ENCODE results near the gene PPP2R3A. TPM values are rescaled to one million over a fixed set of nuclear protein-coding genes. Genes with fewer than 3 reads are reported as not detected.
A peak's percentile ranks its signal among the peaks of the same experiment; 100 is the strongest.

The PPP2R3A gene
- 9.0 TPM for total RNA-seq
- long read RNA-seq, full-length matches to known transcripts: 1 of 11 reads
- long read RNA-seq, partial matches to known transcripts: 3 of 11 reads
- long read RNA-seq, other reads (novel, unspliced or antisense): 7 of 11 reads

GRCh38 chr3:135965506-135966270, at the start of gene PPP2R3A:
TSS of gene PPP2R3A (plus strand) at chr3:135965728. CDS start at chr3:136001499, 35,771 bp downstream.
- H3K27me3 ChIP-seq (ENCODE audit: low read depth): no peaks in the 10 kb centered on the region
- peaks cover 4% of the 10 kb centered on the region for H3K9me3 ChIP-seq
- H3K4me3 ChIP-seq: peak within 1 kb of the TSS; percentile 82
- H3K4me1 ChIP-seq: peaks cover 14% of the 10 kb centered on the region
- ATAC-seq: peak; percentile 97 to 99
- no peak for TF ChIP-seq CTCF (IDR thresholded peaks at IDR 0.05)
- H3K27ac ChIP-seq: peak within 1 kb of the TSS; percentile 82
- H3K36me3 ChIP-seq: no peaks in the 10 kb centered on the region
- intact Hi-C loops (cut with DNase I): no loop called here
- DNase-seq: peak; percentile 87

- Histone ChIP-seq H3K27ac (no peak overlapping the region), H3K27me3 (ENCODE audit: low read depth) (no peaks in the 10 kb centered on the region), H3K9me3 (no peaks in the 10 kb centered on the region), H3K4me1 (no peaks in the 10 kb centered on the region), H3K36me3 (no peaks in the 10 kb centered on the region), H3K4me3 (no peak overlapping the region)
- ATAC-seq (no peak), DNase-seq (no peak)
- no peak for TF ChIP-seq CTCF (IDR thresholded peaks at IDR 0.05)
- intact Hi-C loops (cut with DNase I): loop anchor here (10.0 kb wide), 1 partner anchor 128 kb away; no protein-coding TSS in a partner anchor
Measured at GRCh38 chr3:135916310-135916709, 49.2 kb upstream of the PPP2R3A start.

GRCh38 chr3:135917076-135917475, 48.5 kb upstream of the PPP2R3A start:
- no peaks in the 10 kb centered on the region for H3K36me3 ChIP-seq
- no peaks in the 10 kb centered on the region for H3K9me3 ChIP-seq
- H3K4me3 ChIP-seq: no peak overlapping the region
- H3K4me1 ChIP-seq: no peaks in the 10 kb centered on the region
- DNase-seq (no peak), ATAC-seq (no peak)
- H3K27ac ChIP-seq: no peak overlapping the region
- no peaks in the 10 kb centered on the region for H3K27me3 ChIP-seq (ENCODE audit: low read depth)
- no peak for TF ChIP-seq CTCF (IDR thresholded peaks at IDR 0.05)
- intact Hi-C loops (cut with DNase I): loop anchor here (10.0 kb wide), 1 partner anchor 128 kb away; no protein-coding TSS in a partner anchor

GRCh38 chr3:135917927-135918597, 47.5 kb upstream of the PPP2R3A start:
- H3K27ac ChIP-seq: no peak overlapping the region
- H3K27me3 ChIP-seq (ENCODE audit: low read depth): no peaks in the 10 kb centered on the region
- intact Hi-C loops (cut with DNase I): loop anchor here (10.0 kb wide), 1 partner anchor 127 kb away; no protein-coding TSS in a partner anchor
- no peaks in the 10 kb centered on the region for H3K9me3 ChIP-seq
- TF ChIP-seq CTCF (IDR thresholded peaks at IDR 0.05): no peak
- DNase-seq (no peak), ATAC-seq (no peak)
- H3K4me1 ChIP-seq: no peaks in the 10 kb centered on the region
- H3K36me3 ChIP-seq: no peaks in the 10 kb centered on the region
- no peak overlapping the region for H3K4me3 ChIP-seq

GRCh38 chr3:135918600-135918999, 46.9 kb upstream of the PPP2R3A start:
- Histone ChIP-seq H3K27ac (no peak overlapping the region), H3K36me3 (no peaks in the 10 kb centered on the region), H3K4me1 (no peaks in the 10 kb centered on the region), H3K27me3 (ENCODE audit: low read depth) (no peaks in the 10 kb centered on the region), H3K9me3 (no peaks in the 10 kb centered on the region), H3K4me3 (no peak overlapping the region)
- intact Hi-C loops (cut with DNase I): loop anchor here (10.0 kb wide), 1 partner anchor 126 kb away; no protein-coding TSS in a partner anchor
- DNase-seq (no peak), ATAC-seq (no peak)
- peak; percentile 31 for TF ChIP-seq CTCF (IDR thresholded peaks at IDR 0.05)
